NOMO-1 (cell line): ENCODE results near the gene SLC15A1.

ENCODE experiments used
- DNase-seq, 2 experiments: peaks; one replicate each; lab custom pipeline; 2025; ENCODE audit not compliant: unreplicated experiment in 2 of 2; lab: John Stamatoyannopoulos, UW

SLC15A1 gene

DNA sequence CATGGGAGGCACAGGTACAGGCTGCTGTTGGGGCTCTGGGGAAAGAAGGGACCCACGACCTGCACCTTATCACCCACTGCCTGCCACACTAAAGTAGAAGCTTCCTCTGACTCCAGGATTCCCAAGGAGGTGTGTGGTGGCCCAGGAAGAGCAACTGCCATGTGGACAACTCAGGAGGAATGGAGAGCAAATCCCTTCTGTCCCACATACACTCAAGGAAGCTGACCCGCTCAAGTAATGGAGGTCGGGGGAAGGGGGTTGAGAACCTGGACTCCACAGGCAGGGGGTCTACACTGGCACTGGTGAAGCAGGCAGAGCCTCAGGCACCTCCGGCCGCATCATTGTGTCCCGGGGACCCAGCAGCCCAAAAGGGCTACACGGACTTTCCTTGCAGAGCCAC lies 29.4 kb upstream of the SLC15A1 start:
- DNase-seq: no peak

DNA sequence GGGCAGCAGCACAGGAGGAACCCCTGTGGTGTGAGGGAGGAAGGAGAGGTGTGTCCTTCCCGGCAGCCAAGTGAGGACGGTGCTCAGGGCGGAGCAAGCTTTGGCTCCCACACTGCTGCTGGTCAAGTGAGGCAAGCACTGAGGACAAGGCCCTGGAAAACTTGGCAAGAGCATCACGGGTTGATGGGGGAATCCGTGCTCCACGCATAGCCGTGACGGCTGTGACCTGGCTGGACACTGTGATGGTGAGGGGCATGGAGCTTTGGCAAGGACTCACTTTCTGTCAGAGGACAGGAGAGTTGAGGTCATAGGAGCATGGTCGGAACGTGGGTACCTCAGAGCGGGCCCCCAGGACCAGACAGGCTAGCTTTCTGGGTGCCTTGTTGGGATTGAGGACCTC lies 29.0 kb upstream of the SLC15A1 start:
- DNase-seq: no peak

DNA sequence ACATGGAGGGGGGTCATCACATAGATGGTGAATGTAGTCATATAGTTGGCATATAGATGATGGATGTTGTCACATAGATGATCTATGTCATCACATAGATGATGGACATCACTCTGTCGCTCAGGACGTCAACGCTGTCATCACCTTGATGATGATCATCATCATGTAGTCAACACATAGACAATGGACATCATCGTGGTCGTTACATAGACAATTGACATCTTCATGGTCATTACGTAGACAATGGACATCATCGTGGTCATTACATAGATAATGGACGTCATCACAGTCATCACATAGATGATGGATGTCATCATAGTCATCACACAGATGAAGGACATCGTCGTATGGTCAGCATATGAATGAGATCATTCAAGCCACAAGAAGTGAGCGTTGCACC lies 28.6 kb upstream of the SLC15A1 start:
- no peak for DNase-seq

DNA sequence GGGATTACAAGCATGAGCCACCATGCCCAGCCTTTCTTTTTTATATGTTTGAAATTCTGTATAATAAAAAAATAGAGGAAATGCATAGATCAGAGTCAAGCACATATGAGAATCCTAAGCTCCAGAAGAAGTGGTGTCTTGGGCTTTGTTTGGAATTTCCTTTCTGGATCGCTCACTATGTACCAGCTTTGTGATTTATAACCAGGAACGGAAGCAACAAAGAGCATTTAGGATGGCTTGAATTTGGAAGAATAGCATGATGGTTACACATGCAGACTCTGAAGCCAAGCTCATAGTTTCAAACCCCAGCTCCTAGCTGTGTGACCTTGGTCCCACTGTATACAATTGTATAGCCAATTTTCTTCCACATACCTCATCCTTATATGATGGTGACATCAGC lies 28.0 kb upstream of the SLC15A1 start:
- DNase-seq: no peak

DNA sequence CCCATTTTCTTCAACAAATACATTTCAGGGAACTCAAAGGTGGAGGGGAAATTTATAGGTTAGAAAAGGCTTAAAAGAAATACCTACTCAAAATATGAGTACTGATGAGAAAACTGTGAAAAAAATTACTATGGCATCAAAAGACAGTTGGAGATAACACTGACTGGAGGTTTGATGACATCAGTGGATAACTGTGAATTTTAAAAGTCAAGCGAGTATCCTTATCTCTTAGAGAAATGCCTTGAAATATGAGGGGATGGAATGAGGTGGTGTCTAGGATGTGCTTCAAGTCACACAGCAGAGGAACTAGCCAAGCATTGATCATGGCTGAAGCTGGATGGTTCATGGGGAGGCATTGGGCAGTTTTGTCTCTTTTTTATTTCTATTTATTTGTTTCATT lies 27.2 kb upstream of the SLC15A1 start:
- DNase-seq: no peak

DNA sequence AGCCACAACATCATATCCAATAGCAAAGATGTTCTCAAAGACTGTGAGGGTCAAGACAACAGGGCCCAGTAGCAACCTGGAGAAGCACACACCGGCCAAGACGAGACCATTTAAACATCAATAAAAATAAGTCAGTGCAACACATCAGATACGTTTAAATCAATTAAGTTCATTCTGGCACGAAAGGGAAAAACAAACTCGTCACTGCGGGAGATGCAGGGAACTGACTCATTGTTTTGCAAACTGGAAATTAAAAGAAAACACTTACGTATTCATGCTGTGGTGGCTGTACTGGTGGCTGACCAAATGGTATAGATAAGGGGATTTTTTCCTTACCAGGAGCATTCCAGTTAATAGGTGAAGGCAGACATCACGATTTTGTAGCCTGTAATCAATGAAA lies 26.3 kb upstream of the SLC15A1 start:
- no peak for DNase-seq

DNA sequence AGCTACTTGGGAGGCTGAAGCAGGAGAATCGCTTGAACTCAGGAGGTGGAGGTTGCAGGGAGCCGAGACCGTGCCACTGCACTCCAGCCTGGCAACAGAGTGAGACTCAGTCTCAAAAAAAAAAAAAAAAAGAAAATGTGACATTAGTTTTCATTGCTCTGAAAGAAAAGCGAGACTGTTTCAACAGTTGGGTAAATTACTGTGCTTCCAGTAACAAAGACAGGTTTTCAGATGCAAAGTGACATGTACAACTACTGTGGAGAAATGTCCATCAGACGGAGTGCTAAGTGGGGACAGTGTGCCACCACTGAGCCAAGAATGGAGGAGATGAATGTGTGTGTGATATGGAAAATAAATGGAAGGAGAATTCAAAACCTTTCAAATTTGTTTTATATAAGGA lies 24.2 kb upstream of the SLC15A1 start:
- DNase-seq: no peak

DNA sequence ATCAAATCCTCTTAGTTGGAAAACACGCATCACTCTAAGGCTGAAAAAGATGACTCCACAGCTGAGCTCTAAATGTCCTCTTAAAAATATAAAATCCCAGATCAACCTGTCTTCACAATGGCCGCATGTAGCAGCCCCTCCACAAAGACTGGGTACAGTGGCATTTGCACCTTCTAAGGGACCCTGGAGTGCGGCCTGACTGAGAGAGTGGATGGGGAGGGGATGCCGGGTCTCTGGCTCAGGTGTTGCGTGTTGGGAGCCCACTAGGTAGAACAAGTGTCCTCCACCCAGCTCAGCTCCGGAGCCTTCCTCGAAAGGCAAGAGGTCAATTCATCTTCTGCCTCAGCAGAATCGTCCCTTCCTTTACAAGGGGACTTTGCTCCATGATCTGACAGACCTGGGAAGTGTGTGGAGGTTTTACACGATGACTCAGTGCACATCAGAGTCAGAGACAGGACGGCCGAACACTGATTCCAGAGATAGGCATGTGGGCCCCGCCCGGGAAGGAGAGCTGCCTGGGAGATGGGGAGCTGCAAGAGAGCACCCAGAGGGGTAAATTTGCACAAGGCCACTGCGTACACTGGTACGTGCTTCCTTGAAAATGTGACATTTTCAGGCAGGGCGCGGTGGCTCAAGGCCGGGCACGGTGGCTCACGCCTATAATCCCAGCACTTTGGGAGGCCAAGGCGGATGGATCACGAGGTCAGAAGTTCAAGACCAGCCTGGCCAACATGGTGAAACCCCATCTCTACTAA lies 23.5 kb upstream of the SLC15A1 start:
- no peak for DNase-seq

DNA sequence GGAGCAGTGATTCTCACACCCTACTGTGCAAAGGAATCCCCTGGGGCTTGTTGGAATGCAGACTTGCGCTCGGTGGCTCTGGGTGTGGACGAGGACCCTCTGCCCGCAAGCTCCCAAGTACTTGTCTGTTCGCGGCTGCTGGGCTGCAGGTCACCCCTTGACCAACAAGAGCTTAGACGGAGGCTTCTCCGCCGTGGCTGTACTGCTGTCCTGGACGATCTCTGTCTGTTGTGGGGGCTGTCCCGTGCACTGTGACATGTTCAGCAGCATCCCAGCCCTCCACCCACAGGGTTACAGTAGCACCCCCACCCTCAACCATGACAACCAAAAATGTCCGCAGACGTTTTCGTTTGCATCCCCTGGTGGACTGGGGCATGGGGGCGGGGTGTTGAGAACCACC lies 22.9 kb upstream of the SLC15A1 start:
- no peak for DNase-seq

DNA sequence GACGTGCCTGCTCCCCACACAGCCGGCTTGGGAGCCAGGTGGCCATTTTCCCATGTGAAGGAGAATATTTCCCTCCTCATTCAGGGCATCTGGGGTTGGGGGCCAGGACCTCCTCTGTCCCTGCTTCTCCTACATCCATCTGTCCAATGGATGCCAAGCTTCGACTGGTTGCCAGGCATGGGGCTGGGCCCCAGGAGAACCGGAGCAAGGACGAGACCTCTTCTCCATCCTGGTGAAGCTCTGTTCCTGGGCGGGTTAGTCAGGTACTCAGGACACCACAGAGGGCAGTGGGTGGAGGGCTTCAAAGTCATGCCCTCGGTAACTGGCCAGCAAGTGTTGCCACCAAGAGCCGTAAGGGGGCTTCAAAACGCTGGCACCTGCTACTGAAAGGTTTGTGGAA lies 22.3 kb upstream of the SLC15A1 start:
- no peak for DNase-seq

DNA sequence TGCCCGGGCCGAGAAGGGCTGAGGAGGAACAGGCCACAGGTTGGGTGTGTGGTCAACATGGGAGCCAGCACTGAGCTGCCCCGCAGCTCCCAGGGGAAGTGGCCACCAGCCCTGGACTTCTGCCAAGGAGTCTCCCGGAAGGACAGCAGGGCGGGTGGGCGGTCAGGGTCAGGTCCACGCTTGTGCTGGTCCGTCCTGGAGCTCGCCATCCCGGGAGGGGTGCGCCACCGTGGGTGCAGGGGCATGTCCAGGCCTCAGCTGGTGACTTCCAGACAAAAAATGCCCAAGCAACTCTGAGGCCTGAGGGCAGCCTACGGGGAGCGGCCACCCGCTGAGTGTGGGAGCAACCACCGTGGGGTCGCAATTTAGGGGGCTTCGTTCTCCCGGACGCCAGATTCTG lies 21.4 kb upstream of the SLC15A1 start:
- DNase-seq: no peak

DNA sequence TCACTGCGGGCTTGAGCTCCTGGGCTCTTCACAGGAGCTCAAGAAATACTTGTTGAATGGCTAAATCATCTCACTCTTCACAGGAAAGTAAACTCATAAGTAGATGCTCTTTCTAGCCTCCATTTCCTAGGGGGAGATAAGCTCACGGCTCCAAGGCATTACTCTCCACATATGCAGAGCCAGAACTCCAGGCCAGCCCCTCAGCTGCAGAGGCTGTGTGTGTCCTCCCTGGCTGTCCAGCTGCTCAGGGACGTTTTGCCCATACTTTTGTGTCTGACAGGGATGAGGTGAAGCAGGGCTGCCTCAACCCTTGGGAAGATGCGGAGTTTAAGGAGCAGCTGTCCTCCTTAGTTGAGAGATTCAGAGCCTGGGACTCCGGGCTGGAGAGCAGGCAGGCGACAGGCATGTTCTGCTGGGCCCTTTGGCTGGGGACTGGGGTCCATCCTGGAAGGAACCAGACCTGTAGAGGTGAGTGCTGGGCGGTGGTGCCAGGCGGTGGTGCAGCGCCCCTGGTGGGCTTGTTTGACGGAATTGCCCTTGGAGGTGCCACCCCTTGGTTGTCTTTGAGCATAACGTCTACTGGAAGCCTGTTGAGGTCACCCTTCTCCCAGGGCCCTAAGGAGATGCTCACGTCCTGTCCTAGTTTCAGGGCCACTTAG lies 20.5 kb upstream of the SLC15A1 start:
- no peak for DNase-seq

DNA sequence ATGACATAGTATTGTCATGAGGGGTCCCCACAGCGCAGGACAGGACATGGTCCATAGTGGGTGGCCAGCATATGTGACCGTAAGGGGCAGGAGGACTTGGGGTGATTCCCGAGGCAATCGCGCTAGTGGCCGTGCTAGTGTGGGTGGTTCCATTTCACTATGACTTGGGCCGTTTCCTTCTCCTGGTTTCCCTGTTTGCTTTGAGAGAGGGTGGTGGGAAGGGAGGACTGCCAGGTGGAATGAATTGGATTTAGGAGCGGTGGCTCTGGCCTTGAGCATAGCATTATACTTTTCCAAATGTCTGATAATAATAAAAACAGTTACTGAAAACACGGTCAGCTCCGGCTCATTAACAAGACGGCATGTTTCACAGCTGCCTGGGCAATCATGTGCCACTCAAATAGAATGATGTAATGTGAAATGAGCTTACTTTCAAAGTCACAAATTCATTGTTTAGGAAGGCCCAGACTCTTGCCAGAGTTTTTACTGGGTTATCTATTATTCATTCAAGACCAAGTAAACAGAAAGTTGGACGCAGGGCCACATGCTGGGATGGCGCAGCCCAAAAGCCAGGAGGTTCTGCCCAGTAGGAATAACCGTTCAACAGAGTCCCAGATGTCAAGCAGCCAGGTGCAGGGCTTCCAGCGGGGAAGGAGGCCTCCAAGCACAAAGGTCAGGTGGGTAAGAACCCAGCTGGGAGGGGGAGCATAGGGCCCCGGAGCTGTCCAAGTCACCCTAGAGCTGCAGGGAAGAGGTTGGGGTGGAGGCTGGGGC lies 19.6 kb upstream of the SLC15A1 start:
- DNase-seq: no peak

DNA sequence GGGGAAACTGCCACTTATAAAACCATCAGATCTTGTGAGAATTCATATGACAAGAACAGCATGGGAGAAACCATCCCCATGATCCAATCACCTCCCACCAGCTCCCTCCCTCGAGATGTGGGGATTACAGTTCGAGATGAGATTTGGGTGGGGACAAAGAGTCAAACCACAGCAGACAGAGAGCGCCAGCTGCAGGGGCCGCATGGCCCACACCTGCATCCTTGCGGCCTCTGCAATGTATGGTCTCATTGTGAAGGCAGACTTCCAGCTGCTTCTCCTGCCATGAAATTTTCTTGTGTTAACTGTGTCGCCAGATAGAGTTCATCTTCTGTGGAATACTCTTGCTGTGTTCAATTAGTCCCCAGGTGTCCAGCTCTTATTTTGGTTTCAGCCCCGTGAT lies 17.3 kb upstream of the SLC15A1 start:
- no peak for DNase-seq

DNA sequence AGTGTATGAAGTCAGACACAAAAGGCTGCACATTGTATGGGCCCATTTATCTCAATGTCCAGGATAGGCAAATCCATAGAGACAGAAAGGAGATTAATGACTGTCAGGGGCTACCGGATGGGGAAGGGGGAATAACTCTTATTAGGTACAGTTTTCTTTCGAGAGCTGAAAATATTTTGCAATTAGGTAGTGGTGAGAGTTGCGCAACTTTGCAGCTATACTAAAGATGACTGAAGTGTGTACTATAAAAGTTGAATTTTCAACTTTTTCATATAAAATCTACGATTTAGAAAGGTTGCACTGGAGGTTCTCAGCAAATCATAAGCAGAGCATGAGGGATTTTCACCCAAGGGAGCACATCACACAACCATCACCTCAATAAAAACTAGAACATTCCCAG lies 16.1 kb upstream of the SLC15A1 start:
- peak in 1 of 2 experiments; percentile 58 for DNase-seq

DNA sequence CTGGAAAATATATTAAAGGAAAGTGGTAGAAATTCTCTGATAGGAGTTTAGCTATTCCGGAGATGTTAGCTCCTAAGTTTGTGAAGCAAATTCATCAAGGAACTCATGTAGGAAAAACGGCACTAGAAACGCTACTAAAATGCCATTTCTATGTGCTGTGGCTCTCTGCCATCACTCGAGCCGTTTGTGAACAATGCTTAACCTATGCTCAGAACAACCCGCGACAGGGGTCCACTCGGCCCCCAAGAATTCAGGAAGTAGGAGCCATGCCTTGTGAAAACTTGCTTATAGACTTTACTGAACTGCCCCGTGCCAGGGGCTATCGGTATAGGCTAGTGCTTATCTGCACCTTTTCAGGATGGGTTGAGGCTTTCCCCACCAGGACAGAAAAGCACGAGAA lies 14.2 kb upstream of the SLC15A1 start:
- no peak for DNase-seq

DNA sequence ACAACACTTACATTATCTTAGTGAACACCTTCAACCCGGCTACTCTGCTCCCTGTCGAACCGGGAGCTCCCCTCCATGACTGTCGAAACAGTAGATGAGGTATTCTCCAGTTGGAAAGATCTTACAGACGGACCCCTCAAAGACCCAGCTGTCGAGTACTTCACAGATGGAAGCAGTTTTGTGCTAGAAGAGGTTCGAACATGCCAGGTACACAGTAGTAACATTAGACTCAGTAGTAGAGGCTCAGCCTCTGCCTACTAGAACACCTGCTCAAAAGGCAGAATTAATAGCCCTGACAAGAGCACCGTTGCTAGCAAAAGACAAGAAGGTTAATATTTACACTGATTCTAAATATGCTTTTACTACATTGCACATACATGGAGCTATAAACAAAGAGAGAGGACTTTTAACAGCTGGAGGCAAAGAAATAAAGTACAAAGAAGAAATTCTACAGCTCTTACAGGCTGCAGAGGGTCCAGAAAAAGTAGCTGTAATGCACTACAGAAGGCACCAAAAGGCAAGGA lies 13.6 kb upstream of the SLC15A1 start:
- DNase-seq: no peak

DNA sequence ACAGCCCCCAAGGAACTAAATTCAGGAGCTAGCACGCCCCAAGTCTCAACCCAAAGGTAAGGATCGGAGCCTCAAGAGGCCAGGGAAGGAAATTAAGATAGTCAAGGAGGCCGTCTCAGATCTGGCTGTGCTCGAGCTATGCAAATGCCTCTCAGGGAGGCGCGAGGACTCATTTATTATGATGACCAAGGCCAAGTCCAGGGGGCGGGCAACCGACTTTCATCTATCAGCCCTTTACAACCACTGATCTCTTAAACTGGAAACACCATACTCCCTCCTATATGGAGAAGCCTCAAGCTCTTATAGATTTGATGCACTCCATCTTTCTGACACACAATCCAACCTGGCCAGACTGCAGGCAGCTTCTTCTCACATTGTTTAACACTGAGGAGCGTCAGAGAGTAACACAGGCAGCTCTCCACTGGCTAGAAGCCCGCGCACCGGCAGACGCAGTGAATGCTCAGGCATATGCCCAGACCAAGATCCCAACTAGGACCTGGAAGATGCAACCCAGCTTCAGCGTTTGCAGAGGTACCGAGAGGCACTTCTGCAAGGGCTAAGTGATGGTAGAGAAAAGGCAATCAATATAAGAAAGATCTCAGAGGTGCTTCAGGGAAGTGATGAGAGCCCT lies 9.6 kb upstream of the SLC15A1 start:
- peak in 1 of 2 experiments; percentile 68 for DNase-seq

DNA sequence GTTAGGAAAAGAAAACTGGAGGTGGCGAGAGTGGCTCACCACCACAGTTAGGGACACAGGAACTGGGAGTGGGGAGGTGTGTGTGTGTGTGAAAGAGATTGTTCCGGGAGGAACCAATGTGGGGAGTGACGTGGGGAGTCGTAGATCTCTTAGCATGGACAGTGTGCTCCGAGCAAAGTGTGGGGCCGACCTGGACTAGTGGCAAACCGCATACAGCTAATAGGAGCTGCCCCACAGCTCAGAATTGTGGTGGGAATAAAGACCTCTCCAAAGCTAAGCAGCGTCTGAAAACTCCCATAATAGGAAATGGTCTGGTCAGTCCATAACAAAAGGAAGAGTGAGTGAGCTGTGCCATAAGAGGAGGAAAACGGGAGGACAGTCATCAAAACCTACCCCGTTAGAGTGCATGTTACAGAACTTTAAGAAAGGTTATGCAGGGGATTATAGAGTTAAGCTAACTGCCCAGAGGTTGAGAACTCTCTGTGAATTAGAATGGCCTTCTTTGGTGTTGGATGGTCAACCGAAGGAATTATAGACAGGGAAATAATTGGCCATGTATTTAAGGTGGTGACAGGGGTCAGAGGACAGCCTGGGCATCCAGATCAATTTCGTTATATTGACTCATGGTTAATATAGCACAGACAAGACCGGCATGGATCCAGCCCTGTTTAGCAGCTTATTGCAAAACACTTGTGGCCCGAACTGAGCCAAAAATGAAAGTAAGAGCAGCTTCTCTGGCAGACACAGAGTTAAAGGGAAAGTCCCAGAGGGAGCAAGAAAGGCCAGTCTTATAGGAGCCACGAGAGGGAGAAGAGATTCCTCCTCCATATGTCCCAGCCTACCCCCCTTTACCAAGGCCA lies 8.9 kb upstream of the SLC15A1 start:
- DNase-seq: peak; percentile 42 to 72

DNA sequence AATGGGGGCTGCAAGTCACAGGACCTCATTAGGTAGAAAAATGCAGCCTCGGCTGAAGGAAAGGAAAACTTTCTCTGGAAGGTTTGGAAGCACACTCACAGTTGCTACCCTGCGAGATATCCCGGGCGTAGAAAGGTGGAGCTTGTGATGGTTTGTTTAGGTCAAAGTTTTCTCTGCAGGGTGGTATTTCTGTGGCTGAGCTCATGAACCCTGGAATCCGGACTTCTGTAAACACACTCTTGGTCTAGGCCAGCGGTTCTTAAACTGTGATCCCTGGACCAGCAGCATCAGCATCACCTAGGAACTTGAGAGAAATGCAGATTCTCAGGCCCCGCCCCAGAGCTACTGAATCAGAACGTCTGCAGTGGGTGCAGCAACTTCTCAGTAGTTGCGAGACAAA lies 3.3 kb upstream of the SLC15A1 start:
- DNase-seq: no peak
